Measurements from ENCODE around the gene MVB12B. TPM values are rescaled to one million over a fixed set of nuclear protein-coding genes. Genes with fewer than 3 reads are reported as not detected.

MVB12B gene
- polyA plus RNA-seq, 1 donor from 2014 or later = 39.5 TPM

DNA sequence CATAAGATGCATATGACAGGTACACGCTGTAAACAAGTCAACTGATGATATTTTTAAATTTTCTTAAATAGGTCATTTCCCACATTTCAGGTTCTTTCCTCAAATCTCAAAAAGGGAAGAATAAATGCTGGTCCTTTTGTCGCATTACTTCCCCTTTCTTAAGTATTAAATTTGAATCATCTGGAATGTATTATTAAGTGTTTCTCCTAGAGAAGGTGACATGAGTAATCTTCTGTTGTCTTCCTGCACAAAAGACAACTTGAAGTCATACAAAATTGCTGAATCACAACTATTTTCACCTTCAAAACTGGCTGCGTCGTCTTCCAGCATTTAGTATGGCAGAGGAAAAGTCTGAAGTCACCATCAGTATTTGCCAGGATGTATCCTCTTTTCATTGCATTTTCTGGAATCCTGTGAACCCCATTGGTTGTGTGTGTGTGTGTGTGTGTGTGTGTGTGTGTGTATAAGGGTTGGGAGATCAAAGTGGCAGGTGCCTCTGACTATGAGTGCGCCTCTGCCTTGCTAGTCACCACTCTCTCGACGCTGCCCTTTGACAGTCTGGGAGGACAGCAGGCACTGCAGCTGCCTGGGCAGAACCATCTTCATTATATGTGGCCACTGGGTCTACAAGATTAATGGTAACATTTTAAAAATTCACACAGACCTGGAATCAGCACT lies 86.9 kb downstream of the MVB12B start:
- H2AFZ ChIP-seq (ENCODE audit: low read depth, low read length) = no peak overlapping the region
- no peaks in the 10 kb centered on the region for H4K20me1 ChIP-seq (ENCODE audit: insufficient read depth)
- no peaks in the 10 kb centered on the region for H3K9me2 ChIP-seq (ENCODE audit: insufficient read depth, low read length)
- H3K9ac ChIP-seq (ENCODE audit: low read length) = no peak overlapping the region
- H3K27ac ChIP-seq (ENCODE audit: low read length) = no peak overlapping the region
- no peaks in the 10 kb centered on the region for H3F3A ChIP-seq (ENCODE audit: insufficient read depth, low read length, poor library complexity, severe bottlenecking)
- H3K9me3 ChIP-seq (ENCODE audit: low read length) = no peaks in the 10 kb centered on the region
- no peak overlapping the region for H3K4me3 ChIP-seq (ENCODE audit: low read length)
- H3K79me2 ChIP-seq (replicated peaks; ENCODE audit: insufficient read depth, low read length) = no peaks in the 10 kb centered on the region
- H3K36me3 ChIP-seq (ENCODE audit: insufficient read depth, low read length) = peaks cover 6% of the 10 kb centered on the region
- no peaks in the 10 kb centered on the region for H3K27me3 ChIP-seq (ENCODE audit: insufficient read depth, low read depth, low read length)
- no peak overlapping the region for H3K4me2 ChIP-seq (ENCODE audit: low read length)
- no peak for TF ChIP-seq EZH2 (IDR thresholded peaks at IDR 0.05; ENCODE audit: borderline replicate concordance, insufficient read depth, low read length, poor library complexity, severe bottlenecking)
- TF ChIP-seq EP300 (conservative IDR thresholded peaks at IDR 0.05; ENCODE audit: poor library complexity, severe bottlenecking) = no peak
- no peak for TF ChIP-seq TAF1 (IDR thresholded peaks at IDR 0.05; ENCODE audit: low read depth)
- no peak for TF ChIP-seq MXI1 (conservative IDR thresholded peaks at IDR 0.05; ENCODE audit: poor library complexity, severe bottlenecking)
- no peak for TF ChIP-seq POLR2AphosphoS5 (IDR thresholded peaks at IDR 0.05)
- TF ChIP-seq RAD21 (conservative IDR thresholded peaks at IDR 0.05) = no peak
- no peak for TF ChIP-seq SMC3 (conservative IDR thresholded peaks at IDR 0.05; ENCODE audit: poor library complexity)
- TF ChIP-seq CTCF (IDR thresholded peaks at IDR 0.05; ENCODE audit: poor library complexity, severe bottlenecking) = no peak
- TF ChIP-seq, protein P1, sequence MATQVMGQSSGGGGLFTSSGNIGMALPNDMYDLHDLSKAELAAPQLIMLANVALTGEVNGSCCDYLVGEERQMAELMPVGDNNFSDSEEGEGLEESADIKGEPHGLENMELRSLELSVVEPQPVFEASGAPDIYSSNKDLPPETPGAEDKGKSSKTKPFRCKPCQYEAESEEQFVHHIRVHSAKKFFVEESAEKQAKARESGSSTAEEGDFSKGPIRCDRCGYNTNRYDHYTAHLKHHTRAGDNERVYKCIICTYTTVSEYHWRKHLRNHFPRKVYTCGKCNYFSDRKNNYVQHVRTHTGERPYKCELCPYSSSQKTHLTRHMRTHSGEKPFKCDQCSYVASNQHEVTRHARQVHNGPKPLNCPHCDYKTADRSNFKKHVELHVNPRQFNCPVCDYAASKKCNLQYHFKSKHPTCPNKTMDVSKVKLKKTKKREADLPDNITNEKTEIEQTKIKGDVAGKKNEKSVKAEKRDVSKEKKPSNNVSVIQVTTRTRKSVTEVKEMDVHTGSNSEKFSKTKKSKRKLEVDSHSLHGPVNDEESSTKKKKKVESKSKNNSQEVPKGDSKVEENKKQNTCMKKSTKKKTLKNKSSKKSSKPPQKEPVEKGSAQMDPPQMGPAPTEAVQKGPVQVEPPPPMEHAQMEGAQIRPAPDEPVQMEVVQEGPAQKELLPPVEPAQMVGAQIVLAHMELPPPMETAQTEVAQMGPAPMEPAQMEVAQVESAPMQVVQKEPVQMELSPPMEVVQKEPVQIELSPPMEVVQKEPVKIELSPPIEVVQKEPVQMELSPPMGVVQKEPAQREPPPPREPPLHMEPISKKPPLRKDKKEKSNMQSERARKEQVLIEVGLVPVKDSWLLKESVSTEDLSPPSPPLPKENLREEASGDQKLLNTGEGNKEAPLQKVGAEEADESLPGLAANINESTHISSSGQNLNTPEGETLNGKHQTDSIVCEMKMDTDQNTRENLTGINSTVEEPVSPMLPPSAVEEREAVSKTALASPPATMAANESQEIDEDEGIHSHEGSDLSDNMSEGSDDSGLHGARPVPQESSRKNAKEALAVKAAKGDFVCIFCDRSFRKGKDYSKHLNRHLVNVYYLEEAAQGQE (IDR thresholded peaks at IDR 0.05; ENCODE audit: borderline replicate concordance) = no peak

GRCh38 chr9:126415741-126416370 lies 89.2 kb downstream of the MVB12B start:
- Histone ChIP-seq H3K27ac (ENCODE audit: low read length) (no peak overlapping the region), H3K36me3 (ENCODE audit: insufficient read depth, low read length) (peaks cover 6% of the 10 kb centered on the region)
- TF ChIP-seq CTCF (IDR thresholded peaks at IDR 0.05; ENCODE audit: poor library complexity, severe bottlenecking) (no peak), EZH2 (IDR thresholded peaks at IDR 0.05; ENCODE audit: borderline replicate concordance, insufficient read depth, low read length, poor library complexity, severe bottlenecking) (no peak), RAD21 (conservative IDR thresholded peaks at IDR 0.05) (no peak), TAF1 (IDR thresholded peaks at IDR 0.05; ENCODE audit: low read depth) (no peak), MXI1 (conservative IDR thresholded peaks at IDR 0.05; ENCODE audit: poor library complexity, severe bottlenecking) (no peak), SMC3 (conservative IDR thresholded peaks at IDR 0.05; ENCODE audit: poor library complexity) (no peak), EP300 (conservative IDR thresholded peaks at IDR 0.05; ENCODE audit: poor library complexity, severe bottlenecking) (no peak)
- TF ChIP-seq, protein P1 (IDR thresholded peaks at IDR 0.05; ENCODE audit: borderline replicate concordance) = no peak

More at GRCh38 chr9:126415741-126416370, 89.2 kb downstream of the MVB12B start:
- no peaks in the 10 kb centered on the region for H3K9me2 ChIP-seq (ENCODE audit: insufficient read depth, low read length)
- no peak overlapping the region for H3K9ac ChIP-seq (ENCODE audit: low read length)
- H3F3A ChIP-seq (ENCODE audit: insufficient read depth, low read length, poor library complexity, severe bottlenecking) = no peaks in the 10 kb centered on the region
- no peak overlapping the region for H3K4me3 ChIP-seq (ENCODE audit: low read length)
- H2AFZ ChIP-seq (ENCODE audit: low read depth, low read length) = no peak overlapping the region
- H3K9me3 ChIP-seq (ENCODE audit: low read length) = no peaks in the 10 kb centered on the region
- H3K79me2 ChIP-seq (replicated peaks; ENCODE audit: insufficient read depth, low read length) = no peaks in the 10 kb centered on the region
- H3K27me3 ChIP-seq (ENCODE audit: insufficient read depth, low read depth, low read length) = no peaks in the 10 kb centered on the region
- H4K20me1 ChIP-seq (ENCODE audit: insufficient read depth) = no peaks in the 10 kb centered on the region
- no peak overlapping the region for H3K4me2 ChIP-seq (ENCODE audit: low read length)
